NCI-H2171 treated with DMSO at 0.1 percent for 48 hours (cell line): Measurements from ENCODE around the gene RGR.

Experiments
- DNase-seq: peaks from one replicate; lab custom pipeline; 2025; lab: John Stamatoyannopoulos, UW

Gene RGR

GRCh38 chr10:84244651-84245270 lies at the start of gene RGR:
RGR (plus strand) TSS chr10:84245053; CDS start chr10:84245091, 38 bp downstream.
- peak; percentile 66 for DNase-seq

- DNase-seq = peak; percentile 50
Observed at GRCh38 chr10:84196083-84196482, 48.8 kb upstream of the RGR start.

- DNase-seq = no peak
Observed at GRCh38 chr10:84196941-84197340, 47.9 kb upstream of the RGR start.

GRCh38 chr10:84197643-84198042 lies 47.2 kb upstream of the RGR start:
- DNase-seq = no peak

GRCh38 chr10:84198206-84198915 lies 46.5 kb upstream of the RGR start:
- DNase-seq = no peak

- DNase-seq = no peak
Observed at GRCh38 chr10:84200537-84201243, 44.2 kb upstream of the RGR start.

GRCh38 chr10:84201244-84201606 lies 43.6 kb upstream of the RGR start:
- DNase-seq = no peak

GRCh38 chr10:84201682-84202081 lies 43.2 kb upstream of the RGR start:
- DNase-seq = no peak

GRCh38 chr10:84202349-84202748 lies 42.5 kb upstream of the RGR start:
- no peak for DNase-seq

GRCh38 chr10:84204122-84204521 lies 40.7 kb upstream of the RGR start:
- DNase-seq = no peak

- no peak for DNase-seq
Observed at GRCh38 chr10:84204610-84205009, 40.2 kb upstream of the RGR start.

- peak; percentile 37 for DNase-seq
Observed at GRCh38 chr10:84205049-84205852, 39.6 kb upstream of the RGR start.

- DNase-seq = no peak
Observed at GRCh38 chr10:84205853-84206525, 38.9 kb upstream of the RGR start.

GRCh38 chr10:84208023-84208422 lies 36.8 kb upstream of the RGR start:
- no peak for DNase-seq

- DNase-seq = no peak
Observed at GRCh38 chr10:84211566-84211965, 33.3 kb upstream of the RGR start.

- no peak for DNase-seq
Observed at GRCh38 chr10:84212014-84212413, 32.8 kb upstream of the RGR start.

- DNase-seq = no peak
Observed at GRCh38 chr10:84213076-84213475, 31.8 kb upstream of the RGR start.

GRCh38 chr10:84214046-84214572 lies 30.7 kb upstream of the RGR start:
- DNase-seq = no peak

GRCh38 chr10:84214612-84215235 lies 30.1 kb upstream of the RGR start:
- DNase-seq = no peak

- DNase-seq = no peak
Observed at GRCh38 chr10:84216834-84217233, 28.0 kb upstream of the RGR start.

GRCh38 chr10:84217746-84218145 lies 27.1 kb upstream of the RGR start:
- no peak for DNase-seq
